CD4-positive, alpha-beta T cell (primary cell): ENCODE data around the gene NPPB. TPM values are rescaled to one million over a fixed set of nuclear protein-coding genes. Genes with fewer than 3 reads are reported as not detected.

Source experiments
- ATAC-seq: fragments of 200-7000 bp; cut with Tn5 transposase; one replicate; pipeline ENCODE4 v1.10.0; 2022; ENCODE audit warnings: mild to moderate bottlenecking; ENCODE audit not compliant: poor library complexity
- CTCF ChIA-PET: fragments of 350-600 bp; sonication (Branson Sonifier 250); formaldehyde crosslinking; loops from one replicate; lab custom pipeline; 2021; ENCODE audit warnings: antibody characterized with exemption, inconsistent platforms; lab: Charles Lee
- POLR2A ChIA-PET: fragments of 350-600 bp; sonication (Branson Sonifier 250); formaldehyde crosslinking; loops from one replicate; lab custom pipeline; 2021; ENCODE audit warnings: antibody characterized with exemption, inconsistent platforms; lab: Charles Lee
- DNase-seq, 14 experiments: peaks; one replicate each; pipeline ENCODE4 v3.0.0-alpha.2; 2013 to 2020; ENCODE audit warnings: mixed read lengths in 2 of 14
- H3K27ac ChIP-seq, 2 donors: one replicate each; pipeline versions ENCODE4 v1.5.1 to v1.7.0; 2013; ENCODE audit warnings: low read length in 2 of 2, low read depth in 1 of 2, mild to moderate bottlenecking in 1 of 2
- H3K27me3 ChIP-seq, 2 experiments: 1 replicate in 1 of 2; 2 replicates in 1 of 2; pipeline versions ENCODE4 v1.6.1 to v1.7.0; 2013; ENCODE audit warnings: low read length in 2 of 2, control low read depth in 1 of 2, mild to moderate bottlenecking in 1 of 2, moderate library complexity in 1 of 2; ENCODE audit not compliant: insufficient read depth in 2 of 2, control insufficient read depth in 1 of 2
- H3K36me3 ChIP-seq: one replicate; pipeline ENCODE4 v1.6.1; 2013; ENCODE audit warnings: low read length, control low read depth; ENCODE audit not compliant: insufficient read depth
- H3K4me1 ChIP-seq: one replicate; pipeline ENCODE4 v1.6.1; 2013; ENCODE audit warnings: low read length, control low read depth; ENCODE audit not compliant: insufficient read depth
- H3K4me3 ChIP-seq: one replicate; pipeline ENCODE4 v1.5.1; 2013; ENCODE audit warnings: mild to moderate bottlenecking, low read length, moderate library complexity
- H3K9me3 ChIP-seq, 2 experiments: 1 replicate in 1 of 2; 2 replicates in 1 of 2; pipeline versions ENCODE4 v1.6.1 to v1.7.0; 2013; ENCODE audit warnings: low read length in 2 of 2, mild to moderate bottlenecking in 2 of 2, control low read depth in 1 of 2, moderate library complexity in 1 of 2; ENCODE audit not compliant: control insufficient read depth in 1 of 2, insufficient read depth in 1 of 2
- H3K27ac Mint-ChIP-seq: one replicate; pipeline ENCODE4 v1.8.0; 2020; ENCODE audit warnings: mixed read lengths
- H3K27me3 Mint-ChIP-seq: one replicate; pipeline ENCODE4 v1.8.0; 2021; ENCODE audit warnings: mixed read lengths
- H3K36me3 Mint-ChIP-seq: one replicate; pipeline ENCODE4 v1.8.0; 2021; ENCODE audit warnings: low read depth, mixed read lengths
- H3K4me1 Mint-ChIP-seq: one replicate; pipeline ENCODE4 v1.8.0; 2021; ENCODE audit warnings: low read depth, mixed read lengths
- H3K4me3 Mint-ChIP-seq: one replicate; pipeline ENCODE4 v1.8.0; 2020; ENCODE audit warnings: mild to moderate bottlenecking, mixed read lengths
- H3K9me3 Mint-ChIP-seq: one replicate; pipeline ENCODE4 v1.8.0; 2020; ENCODE audit warnings: mixed read lengths
- intact Hi-C, 2 experiments: fragments of 100-400 bp; cut with DNase I in 1 of 2; cut with micrococcal nuclease in 1 of 2; formaldehyde crosslinking; loops; one replicate each; pipeline versions ENCODE4 v1.15.1 to v1.9.0; 2023 to 2025; cut with DNase I, micrococcal nuclease
- total RNA-seq, 174 experiments: library from RNA in 2 of 174; stranded (reverse) in 2 of 174; gene quantifications; one replicate each; pipeline ENCODE4 v1.2.3 and lab custom pipeline; 2021 to 2026
- TF ChIP-seq, protein P1 (sequence below): fragments of 200-600 bp; IDR thresholded peaks from one replicate; pipeline ENCODE4 v1.8.0; 2022; ENCODE audit warnings: antibody characterized with exemption, mild to moderate bottlenecking

Gene NPPB
- total RNA-seq, 2 experiments from 2014 or later: not detected

DNA sequence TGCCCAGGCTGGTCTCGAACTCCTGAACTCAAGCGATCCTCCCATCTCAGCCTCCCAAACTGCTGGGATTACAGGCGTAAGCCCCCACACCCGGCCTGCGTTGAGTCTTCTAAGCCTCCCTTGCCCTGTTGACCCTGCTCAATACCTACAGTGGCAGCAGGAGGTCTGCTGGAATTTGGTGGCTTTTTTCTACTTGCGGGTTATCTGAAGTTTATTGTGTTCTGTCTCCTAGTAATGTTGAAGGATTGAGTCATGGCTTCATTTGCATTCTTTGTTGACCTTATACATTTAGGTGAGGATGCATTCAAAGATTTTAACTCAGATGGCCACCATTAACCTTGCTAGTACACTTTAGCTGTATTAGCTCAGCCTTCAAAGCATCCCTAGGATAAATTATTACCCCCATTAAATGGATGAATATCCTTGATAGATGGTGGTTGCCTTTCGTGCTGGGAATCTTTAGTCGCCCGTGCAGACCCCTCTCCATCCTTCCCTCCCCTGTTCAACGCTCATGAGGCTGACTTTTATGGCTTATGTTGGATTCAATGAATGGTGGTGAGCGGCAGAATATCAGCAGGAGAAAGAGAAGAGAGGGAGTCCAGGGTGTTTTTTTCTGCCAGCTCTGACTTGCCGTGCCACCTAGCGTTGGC lies 9.7 kb upstream of the NPPB start:
- no peaks in the 10 kb centered on the region for H3K4me1 Mint-ChIP-seq
- ATAC-seq (no peak), DNase-seq (no peak)
- Histone ChIP-seq H3K27me3 (no peaks in the 10 kb centered on the region), H3K36me3 (no peaks in the 10 kb centered on the region), H3K4me3 (no peak overlapping the region), H3K27ac (no peak overlapping the region), H3K9me3 (no peaks in the 10 kb centered on the region), H3K4me1 (no peaks in the 10 kb centered on the region)
- CTCF ChIA-PET: no interaction called here
- H3K9me3 Mint-ChIP-seq: no peaks in the 10 kb centered on the region
- TF ChIP-seq, protein P1, sequence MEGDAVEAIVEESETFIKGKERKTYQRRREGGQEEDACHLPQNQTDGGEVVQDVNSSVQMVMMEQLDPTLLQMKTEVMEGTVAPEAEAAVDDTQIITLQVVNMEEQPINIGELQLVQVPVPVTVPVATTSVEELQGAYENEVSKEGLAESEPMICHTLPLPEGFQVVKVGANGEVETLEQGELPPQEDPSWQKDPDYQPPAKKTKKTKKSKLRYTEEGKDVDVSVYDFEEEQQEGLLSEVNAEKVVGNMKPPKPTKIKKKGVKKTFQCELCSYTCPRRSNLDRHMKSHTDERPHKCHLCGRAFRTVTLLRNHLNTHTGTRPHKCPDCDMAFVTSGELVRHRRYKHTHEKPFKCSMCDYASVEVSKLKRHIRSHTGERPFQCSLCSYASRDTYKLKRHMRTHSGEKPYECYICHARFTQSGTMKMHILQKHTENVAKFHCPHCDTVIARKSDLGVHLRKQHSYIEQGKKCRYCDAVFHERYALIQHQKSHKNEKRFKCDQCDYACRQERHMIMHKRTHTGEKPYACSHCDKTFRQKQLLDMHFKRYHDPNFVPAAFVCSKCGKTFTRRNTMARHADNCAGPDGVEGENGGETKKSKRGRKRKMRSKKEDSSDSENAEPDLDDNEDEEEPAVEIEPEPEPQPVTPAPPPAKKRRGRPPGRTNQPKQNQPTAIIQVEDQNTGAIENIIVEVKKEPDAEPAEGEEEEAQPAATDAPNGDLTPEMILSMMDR: no peak
- no peak overlapping the region for H3K4me3 Mint-ChIP-seq
- no peak overlapping the region for H3K27ac Mint-ChIP-seq
- intact Hi-C loops: no loop called here
- peaks cover 30% of the 10 kb centered on the region for H3K27me3 Mint-ChIP-seq
- no peaks in the 10 kb centered on the region for H3K36me3 Mint-ChIP-seq
- POLR2A ChIA-PET: no interaction called here

DNA sequence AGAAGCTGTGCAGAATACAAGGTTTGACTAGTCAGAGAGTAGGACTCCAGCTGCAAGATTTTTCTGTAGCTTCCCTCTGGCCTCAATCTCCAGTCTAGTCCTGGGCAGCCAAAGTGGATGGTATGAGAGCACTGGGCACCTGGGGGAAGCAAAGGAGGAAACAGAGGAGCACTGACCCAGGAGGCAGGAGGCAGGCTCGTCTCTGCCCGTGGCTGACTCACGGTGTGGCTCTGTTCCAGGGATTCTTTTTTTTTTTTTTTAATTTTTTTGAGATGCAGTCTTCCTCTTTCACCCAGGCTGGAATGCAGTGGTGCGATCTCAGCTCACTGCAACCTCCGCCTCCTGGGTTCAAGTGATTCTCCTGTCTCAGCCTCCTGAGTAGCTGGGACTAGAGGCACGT lies 4.1 kb upstream of the NPPB start:
- Histone ChIP-seq H3K4me1 (peaks cover 4% of the 10 kb centered on the region), H3K4me3 (no peak overlapping the region), H3K36me3 (no peaks in the 10 kb centered on the region), H3K27ac (no peak overlapping the region), H3K9me3 (peaks cover 0 to 15% of the 10 kb centered on the region in 2 experiments), H3K27me3 (peaks cover 36 to 43% of the 10 kb centered on the region in 2 experiments)
- peaks cover 62% of the 10 kb centered on the region for H3K27me3 Mint-ChIP-seq
- H3K36me3 Mint-ChIP-seq: no peaks in the 10 kb centered on the region
- DNase-seq (no peak), ATAC-seq (no peak)
- H3K4me1 Mint-ChIP-seq: no peaks in the 10 kb centered on the region
- H3K4me3 Mint-ChIP-seq: no peak overlapping the region
- intact Hi-C loops: no loop called here
- ChIA-PET POLR2A (no interaction called here), CTCF (no interaction called here)
- TF ChIP-seq, protein P1: no peak
- H3K9me3 Mint-ChIP-seq: no peaks in the 10 kb centered on the region
- no peak overlapping the region for H3K27ac Mint-ChIP-seq

DNA sequence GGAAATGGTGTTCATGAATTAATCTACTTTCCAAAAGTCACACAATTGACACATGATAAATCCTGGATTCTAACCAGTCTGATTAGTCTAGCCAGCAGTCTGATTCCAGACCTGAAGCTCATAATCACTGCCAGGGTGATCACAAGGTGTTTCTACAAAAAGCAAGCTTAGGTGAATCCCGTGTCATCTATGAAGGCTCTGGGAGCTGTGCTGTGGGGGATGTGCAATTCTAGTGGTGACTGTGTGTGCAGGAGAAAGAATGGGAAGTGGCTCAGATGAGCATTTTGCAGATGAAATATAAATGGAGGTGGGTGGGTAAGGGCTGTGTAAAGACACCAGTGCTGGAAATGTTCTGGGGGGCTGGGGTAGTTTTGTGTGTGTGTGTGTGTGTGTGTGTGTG lies 1.8 kb upstream of the NPPB start:
- no peaks in the 10 kb centered on the region for H3K36me3 Mint-ChIP-seq
- Histone ChIP-seq H3K9me3 (peaks cover 0 to 15% of the 10 kb centered on the region in 2 experiments), H3K27ac (no peak overlapping the region), H3K27me3 (peaks cover 50 to 64% of the 10 kb centered on the region in 2 experiments), H3K4me1 (peaks cover 4% of the 10 kb centered on the region), H3K4me3 (no peak overlapping the region), H3K36me3 (no peaks in the 10 kb centered on the region)
- ATAC-seq (no peak), DNase-seq (no peak)
- intact Hi-C loops: no loop called here
- no peak overlapping the region for H3K4me3 Mint-ChIP-seq
- ChIA-PET POLR2A (no interaction called here), CTCF (interaction anchor here (1.4 kb wide), 1 partner anchor 11 kb away, joined by 3 read pairs; no protein-coding TSS in a partner anchor)
- peaks cover 78% of the 10 kb centered on the region for H3K27me3 Mint-ChIP-seq
- H3K27ac Mint-ChIP-seq: no peak overlapping the region
- H3K9me3 Mint-ChIP-seq: no peaks in the 10 kb centered on the region
- no peaks in the 10 kb centered on the region for H3K4me1 Mint-ChIP-seq
- TF ChIP-seq, protein P1: no peak
